GM18519 (cell line): ENCODE measurements around the gene SCNN1G.
"Not testable (repeated sequence)": the region's sequence is repeated elsewhere in the genome, so short reads cannot be mapped to it uniquely, and the experiment has no call there.

Experiments used
- ATAC-seq: cut with Tn5 transposase; IDR thresholded peaks from one replicate; pipeline ENCODE4 v1.9.1; 2021; ENCODE audit warnings: mild to moderate bottlenecking, moderate library complexity; ENCODE audit not compliant: unreplicated experiment, low FRiP score

SCNN1G gene, protein sequence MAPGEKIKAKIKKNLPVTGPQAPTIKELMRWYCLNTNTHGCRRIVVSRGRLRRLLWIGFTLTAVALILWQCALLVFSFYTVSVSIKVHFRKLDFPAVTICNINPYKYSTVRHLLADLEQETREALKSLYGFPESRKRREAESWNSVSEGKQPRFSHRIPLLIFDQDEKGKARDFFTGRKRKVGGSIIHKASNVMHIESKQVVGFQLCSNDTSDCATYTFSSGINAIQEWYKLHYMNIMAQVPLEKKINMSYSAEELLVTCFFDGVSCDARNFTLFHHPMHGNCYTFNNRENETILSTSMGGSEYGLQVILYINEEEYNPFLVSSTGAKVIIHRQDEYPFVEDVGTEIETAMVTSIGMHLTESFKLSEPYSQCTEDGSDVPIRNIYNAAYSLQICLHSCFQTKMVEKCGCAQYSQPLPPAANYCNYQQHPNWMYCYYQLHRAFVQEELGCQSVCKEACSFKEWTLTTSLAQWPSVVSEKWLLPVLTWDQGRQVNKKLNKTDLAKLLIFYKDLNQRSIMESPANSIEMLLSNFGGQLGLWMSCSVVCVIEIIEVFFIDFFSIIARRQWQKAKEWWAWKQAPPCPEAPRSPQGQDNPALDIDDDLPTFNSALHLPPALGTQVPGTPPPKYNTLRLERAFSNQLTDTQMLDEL

DNA sequence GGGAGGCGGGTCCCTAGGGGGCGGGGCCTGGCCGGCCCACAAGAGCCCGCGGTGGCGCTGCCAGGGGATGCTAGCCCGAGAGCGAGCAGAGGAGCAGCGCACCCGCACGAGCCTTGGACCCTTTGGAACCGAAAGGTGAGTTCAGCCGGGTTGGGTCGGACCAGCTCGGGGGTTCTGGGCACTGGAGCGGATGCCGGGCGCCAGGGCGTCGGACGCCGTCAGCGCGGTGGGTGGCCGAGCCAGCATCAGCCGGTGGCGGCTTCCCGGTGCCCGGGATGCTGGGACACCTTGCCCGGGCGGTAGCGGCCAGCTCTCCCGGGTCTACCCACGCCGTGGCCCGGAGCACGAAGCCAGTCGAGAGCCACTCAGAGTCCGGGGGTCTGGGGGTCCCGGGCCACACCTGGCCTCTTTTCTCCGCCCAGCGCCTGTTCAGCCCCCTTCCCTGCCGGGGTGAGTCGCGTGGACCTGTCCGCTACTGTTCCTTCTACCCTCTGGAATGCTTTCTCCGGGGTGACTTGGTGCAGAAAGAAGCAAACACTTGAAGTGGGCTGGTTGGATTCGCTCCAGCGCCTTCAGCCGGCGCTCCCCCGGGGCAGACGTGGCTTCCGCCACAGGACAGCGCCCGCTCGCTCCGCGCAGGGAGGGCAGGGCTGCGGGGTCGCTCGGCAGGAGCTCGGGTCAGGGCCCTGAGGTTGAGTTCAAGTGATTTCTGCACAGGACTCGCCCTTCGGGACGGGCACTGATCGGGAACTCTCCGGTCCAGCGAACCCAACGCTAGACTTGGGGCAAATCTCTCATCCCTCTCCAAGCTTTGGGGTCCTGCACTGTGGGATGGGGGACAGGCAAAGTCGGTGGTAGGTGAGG lies at the start of gene SCNN1G:
SCNN1G (plus strand) TSS at position 67 of the 864 bp plus-strand sequence. CDS start 3,527 bp downstream, outside the sequence.
- no peak for ATAC-seq

DNA sequence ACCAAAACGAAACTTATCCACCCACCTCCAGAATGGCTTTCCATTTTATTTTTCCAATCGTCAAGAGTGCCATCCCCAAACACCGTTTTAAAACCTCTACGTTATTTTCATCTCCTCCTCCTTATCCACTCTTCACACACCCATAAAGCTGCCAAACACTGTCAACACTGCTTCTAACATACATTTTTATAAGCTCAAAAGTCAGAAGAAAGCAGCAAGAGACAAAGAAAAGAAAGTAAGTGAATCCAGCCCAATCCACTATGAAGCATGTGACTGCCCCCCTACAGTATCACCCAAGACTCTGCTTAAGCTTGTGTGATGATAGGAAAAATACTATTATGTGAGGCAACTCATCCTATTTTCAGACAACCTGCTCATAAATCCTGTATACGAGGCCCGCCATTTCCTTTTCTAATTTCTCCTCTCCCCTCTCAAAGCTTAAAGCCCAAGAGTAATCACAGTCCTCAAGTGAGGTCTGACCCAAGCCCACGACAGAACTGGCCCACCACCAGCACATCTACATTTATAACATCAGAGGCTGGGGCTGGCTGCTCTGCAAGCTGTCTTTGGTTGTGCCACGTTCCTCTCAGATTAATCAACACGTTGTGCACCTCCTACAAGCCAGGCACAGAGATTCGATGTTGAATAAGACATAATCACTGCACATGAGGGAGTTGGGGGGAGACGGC lies 49.6 kb upstream of the SCNN1G start:
- ATAC-seq: no peak

DNA sequence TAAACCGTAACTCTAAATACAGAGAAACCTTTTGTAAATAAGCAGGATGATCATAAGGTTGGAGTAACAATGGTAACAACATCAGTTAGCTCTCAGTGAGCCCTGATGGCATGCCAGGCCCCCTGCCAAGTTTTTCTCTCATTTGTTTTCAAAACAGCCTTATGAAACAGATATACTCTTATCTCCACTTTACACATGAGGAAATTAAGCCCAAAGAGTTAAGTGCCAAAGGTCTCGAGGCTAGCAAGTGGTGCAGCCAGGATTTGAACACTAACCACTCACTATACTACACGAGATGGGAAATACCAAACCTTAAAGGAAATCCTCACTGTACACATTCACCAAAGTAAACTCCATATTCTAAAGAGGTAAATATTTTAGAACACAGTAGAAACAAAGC lies 48.3 kb upstream of the SCNN1G start:
- ATAC-seq: no peak

DNA sequence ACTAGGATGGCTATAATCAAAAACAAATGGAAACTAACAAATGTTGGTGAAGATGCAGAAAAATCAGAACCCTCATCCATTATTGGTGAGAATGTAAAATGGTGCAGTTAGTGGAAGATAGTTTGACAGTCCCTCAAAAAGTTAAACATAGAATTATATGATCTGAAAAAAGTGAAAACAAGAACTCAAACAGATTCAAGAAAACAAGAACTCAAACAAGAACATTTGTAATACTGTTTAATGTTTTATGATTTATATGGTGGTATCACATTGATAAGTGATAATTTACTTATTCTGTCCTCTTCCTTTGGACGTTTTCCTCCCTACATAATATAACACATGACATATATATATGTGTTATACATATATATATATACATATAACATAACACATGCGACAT lies 45.3 kb upstream of the SCNN1G start:
- no peak for ATAC-seq

DNA sequence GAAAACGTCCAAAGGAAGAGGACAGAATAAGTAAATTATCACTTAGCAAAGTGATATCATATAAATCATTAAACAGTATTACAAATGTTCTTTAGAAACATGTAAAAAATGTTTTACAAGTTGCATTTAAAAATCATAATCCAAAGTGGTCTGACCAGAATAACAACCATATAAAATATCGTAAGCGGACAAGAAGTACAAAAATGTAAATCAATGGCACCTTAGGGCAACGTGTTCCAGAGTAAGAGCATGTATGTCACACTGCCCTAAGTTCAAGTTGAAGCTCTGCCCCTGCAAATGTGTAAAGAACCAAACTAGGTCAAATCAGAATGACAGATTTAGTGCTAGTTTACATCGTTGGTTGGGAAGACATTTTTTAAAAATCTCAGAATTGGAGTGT lies 44.7 kb upstream of the SCNN1G start:
- no peak for ATAC-seq

DNA sequence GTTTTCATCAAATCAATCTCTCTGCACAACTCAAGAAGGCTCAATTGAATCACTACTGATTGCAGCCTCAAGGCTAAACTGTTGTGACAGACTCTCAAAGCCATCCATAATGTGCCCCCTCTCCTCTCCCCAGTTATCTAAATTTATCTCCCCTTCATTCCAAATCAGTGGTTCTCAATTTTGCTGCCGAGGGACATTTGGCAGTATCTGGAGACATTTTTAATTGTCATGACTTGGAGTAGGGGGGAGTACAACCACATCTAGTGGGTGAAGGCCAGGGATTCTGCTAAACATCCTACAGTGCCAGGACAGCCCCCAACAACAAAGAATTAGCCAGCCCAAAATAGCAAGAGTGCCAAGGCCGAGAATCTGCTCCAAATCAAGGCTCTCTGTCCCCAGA lies 42.4 kb upstream of the SCNN1G start:
- no peak for ATAC-seq

DNA sequence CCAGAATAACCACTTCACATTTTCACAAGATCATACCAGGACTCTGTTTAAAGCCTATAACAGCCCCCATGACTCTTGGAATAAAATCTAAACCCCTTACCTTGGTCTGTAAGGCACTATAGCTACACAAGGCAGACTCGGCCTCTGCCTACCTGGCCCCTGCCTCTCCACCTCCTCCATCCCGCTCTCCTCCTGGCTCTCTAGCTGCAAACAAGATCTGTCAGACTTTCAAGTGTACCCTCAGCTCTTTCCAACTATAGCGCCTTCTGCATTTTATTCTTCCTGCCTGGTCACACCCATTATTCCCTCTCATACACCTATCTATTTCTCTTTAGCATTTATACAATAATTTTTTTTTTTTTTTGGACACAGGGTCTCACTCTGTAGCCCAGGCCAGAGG lies 41.5 kb upstream of the SCNN1G start:
- ATAC-seq: no peak

DNA sequence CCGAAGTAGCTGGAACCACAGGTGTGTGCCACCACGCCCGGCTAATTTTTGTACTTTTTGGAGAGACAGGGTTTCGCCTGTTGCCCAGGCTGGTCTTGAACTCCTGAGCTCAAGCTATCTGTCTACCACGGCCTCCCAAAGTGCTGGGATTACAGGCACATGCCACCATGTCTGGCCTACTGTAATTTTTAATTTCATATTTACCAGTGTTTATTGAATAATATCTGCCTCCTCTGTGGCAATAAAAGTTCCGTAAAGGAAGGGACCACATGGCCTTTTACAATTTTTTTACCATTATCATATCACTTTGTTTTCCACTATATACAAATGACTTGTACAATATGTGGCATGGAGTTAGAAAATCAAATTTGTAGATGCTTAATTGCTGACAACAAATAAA lies 41.0 kb upstream of the SCNN1G start:
- ATAC-seq: no peak

DNA sequence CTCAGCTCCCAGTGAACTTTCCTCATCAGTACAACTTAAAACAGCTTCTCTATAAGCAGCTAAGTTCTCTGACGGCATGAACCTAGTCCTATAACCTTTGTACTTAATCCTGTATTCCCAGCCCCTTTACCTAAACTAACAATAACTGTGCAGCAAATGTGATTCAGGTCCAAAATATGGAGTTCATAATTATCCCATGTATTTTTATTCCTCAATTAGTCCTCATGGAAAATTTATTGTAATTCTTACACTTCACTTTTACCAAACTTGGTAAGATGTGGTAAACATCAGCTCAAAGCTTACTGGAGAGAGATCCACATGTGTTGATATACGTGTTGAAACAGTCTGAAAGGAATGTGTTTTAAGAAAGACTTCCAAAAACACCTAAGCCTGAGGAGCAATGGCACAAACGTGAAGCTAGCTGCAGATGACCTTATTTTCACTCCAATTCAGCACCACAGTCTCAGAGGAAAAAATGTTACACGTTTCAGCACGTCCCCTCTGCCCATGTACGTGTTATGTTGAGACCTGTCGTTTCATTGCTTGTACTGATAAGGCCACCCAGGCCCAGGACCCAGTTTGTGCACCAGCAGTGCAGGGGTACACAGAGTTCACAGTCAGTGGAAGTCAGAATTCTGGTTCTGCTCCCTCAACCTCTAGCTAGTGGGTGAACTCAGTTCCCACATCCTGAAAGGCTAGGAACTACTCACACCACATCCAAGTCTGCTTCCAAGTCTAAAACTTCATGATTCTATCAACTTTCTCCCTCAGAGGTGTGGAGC lies 40.4 kb upstream of the SCNN1G start:
- ATAC-seq: no peak

DNA sequence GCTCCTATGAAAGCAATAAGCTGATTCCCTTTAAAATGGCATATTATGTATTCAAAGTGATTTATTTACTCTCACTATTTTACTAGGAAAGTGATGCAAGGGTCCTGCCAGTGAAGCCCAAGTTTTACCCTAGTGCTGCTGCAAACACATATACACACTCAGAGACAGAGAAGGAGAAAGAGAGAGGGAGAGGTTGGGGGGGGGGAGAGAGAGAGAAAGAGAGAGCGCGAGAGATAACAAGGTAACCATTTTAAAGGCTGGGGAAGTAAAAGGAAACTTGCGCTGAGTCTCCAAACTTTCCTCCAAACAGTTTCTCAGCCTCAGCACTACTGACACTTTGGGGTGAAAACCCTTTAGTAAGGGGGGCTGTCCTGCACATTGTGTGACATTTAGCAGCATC lies 39.2 kb upstream of the SCNN1G start:
- no peak for ATAC-seq

DNA sequence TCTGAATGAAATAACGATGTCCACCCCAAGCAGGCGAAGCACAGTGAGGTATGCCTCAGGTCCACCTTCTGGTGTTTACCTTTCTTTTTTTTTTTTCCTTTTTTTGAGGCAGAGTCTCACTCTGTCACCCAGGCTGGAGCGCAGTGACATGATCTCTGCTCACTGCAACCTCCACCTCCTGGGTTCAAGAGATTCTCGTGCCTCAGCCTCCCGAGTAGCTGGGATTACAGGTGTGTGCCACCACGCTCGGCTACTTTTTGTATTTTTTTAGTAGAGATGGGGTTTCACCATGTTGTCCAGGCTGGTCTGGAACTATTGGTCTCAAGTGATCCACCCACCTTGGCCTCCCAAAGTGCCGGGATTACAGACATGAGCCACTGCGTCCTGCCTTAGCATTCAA lies 38.2 kb upstream of the SCNN1G start:
- ATAC-seq: not testable (repeated sequence)

DNA sequence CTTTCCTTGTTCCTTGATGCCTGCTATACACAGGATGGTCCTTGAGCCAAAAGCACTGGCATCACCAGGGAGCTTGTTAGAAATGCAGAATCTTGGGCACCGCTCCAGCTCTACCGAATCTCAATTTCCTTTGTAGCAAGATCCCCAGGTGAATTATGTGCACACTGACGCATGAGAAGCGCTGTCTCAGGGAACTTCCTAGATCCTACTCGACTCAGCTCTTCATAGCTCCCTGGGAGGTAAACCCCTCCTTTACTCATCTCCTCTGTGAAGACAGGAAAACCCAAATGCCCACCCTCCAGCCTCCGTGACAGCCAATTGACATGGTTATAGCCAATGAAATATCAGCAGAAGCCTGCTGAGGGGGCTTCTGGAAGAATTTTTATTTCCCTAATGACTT lies 37.4 kb upstream of the SCNN1G start:
- no peak for ATAC-seq

DNA sequence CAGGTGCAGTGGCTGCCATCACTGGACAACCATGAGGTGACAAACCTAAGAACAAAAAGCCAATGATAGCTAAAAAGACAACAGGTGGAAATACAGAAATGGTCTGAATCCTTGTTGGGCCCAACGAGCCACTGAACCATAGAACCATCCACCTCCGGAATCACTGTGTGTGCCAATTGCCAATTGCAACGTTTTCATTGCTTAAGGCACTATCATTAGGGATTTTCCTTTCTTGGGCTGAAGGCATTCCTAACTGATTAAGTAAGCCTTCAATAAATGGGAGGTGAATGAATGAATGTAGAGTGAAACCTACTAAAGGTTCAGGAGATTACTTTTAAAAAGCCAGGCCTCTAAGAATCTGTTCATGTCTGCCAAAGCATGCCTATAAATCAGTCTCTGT lies 36.9 kb upstream of the SCNN1G start:
- ATAC-seq: no peak

DNA sequence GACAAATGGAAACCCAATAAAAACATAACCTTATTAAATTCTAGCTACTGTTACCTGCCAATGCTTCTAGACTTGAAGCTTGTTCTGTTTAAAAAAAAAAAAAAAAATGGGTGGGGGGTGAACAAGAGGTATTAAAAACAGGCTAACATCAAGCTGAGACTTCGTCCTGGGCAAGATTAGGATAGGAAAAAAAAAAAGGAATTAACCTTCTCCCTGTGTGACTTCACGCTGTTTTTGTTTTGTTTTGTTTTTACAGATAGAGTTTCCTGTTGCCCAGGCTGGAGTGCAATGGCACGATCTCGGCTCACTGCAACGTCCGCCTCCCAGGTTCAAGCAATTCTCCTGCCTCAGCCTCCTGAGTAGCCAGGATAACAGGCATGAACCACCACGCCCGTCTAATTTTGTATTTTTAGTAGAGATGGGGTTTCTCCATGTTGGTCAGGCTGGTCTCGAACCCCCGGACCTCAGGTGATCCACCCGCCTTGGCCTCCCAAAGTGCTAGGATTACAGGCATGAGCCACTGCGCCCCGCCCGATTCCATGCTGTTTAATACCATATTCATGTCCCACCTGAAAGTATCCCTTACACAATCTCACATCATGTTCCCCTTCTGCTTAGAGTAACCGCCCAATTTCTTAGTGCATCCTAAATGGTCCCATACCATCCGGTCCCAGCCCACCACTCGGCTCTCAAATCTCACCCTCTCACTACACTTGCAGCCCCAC lies 35.5 kb upstream of the SCNN1G start:
- no peak for ATAC-seq

DNA sequence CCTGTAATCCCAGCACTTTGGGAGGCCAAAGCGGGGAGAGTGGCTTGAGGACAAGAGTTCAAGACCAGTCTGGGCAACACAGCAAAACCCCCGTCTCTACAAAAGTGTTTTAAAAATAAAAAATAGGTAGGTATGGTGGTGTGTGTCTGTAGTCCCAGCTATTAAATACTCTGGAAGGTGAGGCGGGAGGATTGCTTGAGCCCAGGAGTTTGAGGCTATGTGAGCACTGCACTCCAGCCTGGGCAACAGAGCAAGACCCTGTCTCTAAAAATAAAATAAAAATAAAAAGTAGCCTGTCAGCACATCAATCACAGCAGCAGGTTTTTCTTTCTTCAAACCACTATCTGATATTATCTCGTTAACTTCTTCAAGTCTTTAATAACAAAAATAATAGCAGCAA lies 34.9 kb upstream of the SCNN1G start:
- ATAC-seq: no peak

DNA sequence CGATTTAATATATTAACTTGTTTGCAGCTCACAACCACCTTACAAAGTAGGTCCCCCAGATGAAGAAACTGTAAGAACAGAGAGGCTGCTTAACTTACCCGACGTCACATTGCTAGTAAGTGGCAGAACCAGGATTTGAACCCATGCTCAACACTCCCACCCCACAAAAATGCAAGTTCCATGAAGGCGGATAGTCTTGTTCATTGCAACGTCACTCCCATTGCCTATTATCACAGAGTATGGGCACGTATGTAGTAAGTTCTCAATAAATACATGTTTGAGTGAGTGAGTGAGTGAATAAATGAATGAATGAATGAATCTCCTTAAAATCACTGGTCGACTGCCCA lies 34.4 kb upstream of the SCNN1G start:
- ATAC-seq: no peak

DNA sequence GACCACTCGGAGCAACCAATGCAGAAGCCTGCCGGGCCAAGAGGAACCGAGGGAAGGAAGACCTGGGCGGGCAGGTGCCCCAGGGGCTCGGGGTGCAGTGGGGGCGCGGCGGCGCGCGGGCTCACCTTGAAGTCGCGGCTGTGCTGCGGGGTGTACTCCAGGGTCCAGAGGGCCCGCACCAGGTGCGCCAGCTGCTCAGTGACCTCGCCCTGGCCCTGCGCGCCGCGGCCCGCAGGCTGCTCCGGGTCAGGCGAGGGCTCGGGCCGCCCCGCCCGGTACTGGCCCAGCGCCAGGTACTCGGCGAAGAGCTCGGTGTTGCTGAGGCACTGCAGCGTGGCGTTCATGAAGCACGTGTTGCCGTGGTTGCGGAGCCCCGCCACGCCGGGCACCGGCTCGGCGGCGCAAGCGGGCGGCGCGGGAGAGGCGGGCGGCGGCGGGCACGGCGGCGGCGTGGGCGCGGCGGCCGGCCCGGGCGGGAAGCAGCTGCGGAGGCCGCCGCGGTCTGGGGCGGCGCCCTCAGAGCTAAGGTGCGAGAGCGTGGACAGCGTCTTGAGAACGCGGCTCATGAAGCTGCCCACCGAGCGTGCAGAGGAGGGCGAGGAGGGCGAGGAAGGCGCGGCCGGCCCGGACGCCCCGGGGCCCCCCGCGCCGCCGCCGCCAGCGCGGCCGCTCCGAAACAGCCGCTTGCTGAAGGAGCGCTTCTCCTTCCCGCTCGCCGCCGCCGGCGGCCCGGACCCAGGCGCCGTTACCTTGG lies 33.9 kb upstream of the SCNN1G start:
- ATAC-seq: peak; percentile 23

DNA sequence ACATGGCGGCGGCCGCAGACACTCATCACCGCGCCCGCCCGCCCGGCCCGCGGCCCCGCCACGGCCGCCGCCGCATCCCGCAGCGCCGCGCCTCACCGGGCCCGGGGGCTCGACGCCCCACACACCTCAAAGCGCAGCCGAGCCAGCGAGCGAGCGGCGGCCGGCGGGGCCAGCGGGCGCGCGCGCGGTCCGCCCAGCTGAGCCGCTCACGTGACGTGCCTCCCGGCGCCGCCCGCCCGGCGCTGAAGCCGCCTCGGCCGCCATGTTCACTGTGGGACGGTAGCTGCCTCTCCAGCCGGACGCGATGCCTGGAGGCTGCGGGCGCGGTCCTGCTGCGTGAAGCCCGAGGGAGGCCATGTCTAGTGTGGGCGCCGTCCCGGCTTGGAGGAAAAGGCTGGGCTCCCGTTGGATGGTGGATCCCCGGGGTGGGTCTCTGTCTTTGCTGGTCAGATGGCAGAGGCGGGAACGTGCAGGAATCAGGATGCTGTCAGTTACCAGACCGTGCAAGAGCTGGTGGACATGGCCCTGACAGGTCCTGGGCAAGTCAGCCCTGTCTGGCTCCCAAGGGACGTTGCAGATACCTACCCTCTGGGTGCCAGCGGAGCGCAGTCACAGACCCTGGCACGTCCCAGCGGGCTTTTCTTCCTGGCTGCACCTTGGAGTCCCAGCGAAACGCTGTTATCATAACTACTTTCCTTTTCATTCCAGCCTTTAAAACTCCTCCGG lies 33.1 kb upstream of the SCNN1G start, which contains the start of gene USP31:
USP31 (minus strand) TSS at position 186 of the 726 bp plus-strand sequence; CDS start at position 4, 182 bp downstream.
- peak; percentile 85 for ATAC-seq
